CD14-positive monocyte (primary cell): Measurements from ENCODE around the gene MACROD2. TPM values are rescaled to one million over a fixed set of nuclear protein-coding genes. Genes with fewer than 3 reads are reported as not detected.

Source experiments
- DNase-seq, 3 donors: peaks; one replicate each; pipeline ENCODE4 v3.0.0-alpha.2; 2011 to 2022
- H2AFZ ChIP-seq: 2 replicates; pipeline ENCODE4 v1.6.0; 2012; ENCODE audit warnings: mild to moderate bottlenecking, low read depth, low read length, inconsistent platforms; ENCODE audit not compliant: insufficient read depth, poor library complexity, severe bottlenecking
- H3K27ac ChIP-seq, 2 donors: 1 replicate in 1 of 2; 2 replicates in 1 of 2; pipeline ENCODE4 v1.5.1; 2012 to 2013; ENCODE audit warnings: low read length in 2 of 2, control low read depth in 1 of 2, inconsistent platforms in 1 of 2, low read depth in 1 of 2, mild to moderate bottlenecking in 1 of 2
- H3K27me3 ChIP-seq, 2 donors: one replicate each; pipeline versions ENCODE4 v1.6.0 to v1.6.1; 2011 to 2013; ENCODE audit warnings: low read length in 2 of 2; ENCODE audit not compliant: control insufficient read depth in 2 of 2, insufficient read depth in 2 of 2
- H3K36me3 ChIP-seq, 2 donors: replicated peaks in 1 of 2; 1 replicate in 1 of 2; 2 replicates in 1 of 2; pipeline versions ENCODE4 v1.5.1 to v1.6.1; 2012 to 2013; ENCODE audit warnings: low read length in 2 of 2, control low read depth in 1 of 2, inconsistent platforms in 1 of 2, mild to moderate bottlenecking in 1 of 2; ENCODE audit not compliant: insufficient read depth in 2 of 2, control insufficient read depth in 1 of 2
- H3K4me1 ChIP-seq, 2 donors: 1 replicate in 1 of 2; 2 replicates in 1 of 2; pipeline versions ENCODE4 v1.5.1 to v1.6.1; 2012 to 2013; ENCODE audit warnings: low read length in 2 of 2, control low read depth in 1 of 2, inconsistent platforms in 1 of 2, mild to moderate bottlenecking in 1 of 2, moderate library complexity in 1 of 2; ENCODE audit not compliant: insufficient read depth in 2 of 2, control insufficient read depth in 1 of 2
- H3K4me2 ChIP-seq: replicated peaks from 2 replicates; pipeline ENCODE3; 2012; ENCODE audit warnings: low read length, moderate library complexity, mild to moderate bottlenecking; ENCODE audit not compliant: poor library complexity, severe bottlenecking; ENCODE audit errors: extremely low read depth
- H3K4me3 ChIP-seq, 3 experiments: fragments of 200-600 bp in 1 of 3; sonication (generic) in 1 of 3; replicated peaks in 1 of 3; 1 replicate in 2 of 3; 2 replicates in 1 of 3; pipeline ENCODE4 v1.5.1; 2011 to 2013; ENCODE audit warnings: low read length in 3 of 3, mild to moderate bottlenecking in 3 of 3, control low read depth in 2 of 3, low read depth in 2 of 3, inconsistent platforms in 1 of 3, moderate library complexity in 1 of 3
- H3K79me2 ChIP-seq: 2 replicates; pipeline ENCODE4 v1.6.0; 2012; ENCODE audit warnings: mild to moderate bottlenecking, control low read depth, inconsistent platforms, low read length, moderate library complexity; ENCODE audit not compliant: insufficient read depth
- H3K9ac ChIP-seq: 2 replicates; pipeline ENCODE4 v1.6.0; 2017; ENCODE audit warnings: low read length, mild to moderate bottlenecking; ENCODE audit not compliant: insufficient read depth, poor library complexity, severe bottlenecking
- H3K9me3 ChIP-seq, 2 donors: replicated peaks in 1 of 2; 1 replicate in 1 of 2; 2 replicates in 1 of 2; pipeline versions ENCODE4 v1.5.1 to v1.6.1; 2012 to 2013; ENCODE audit warnings: low read length in 2 of 2, control low read depth in 1 of 2; ENCODE audit not compliant: control insufficient read depth in 1 of 2, insufficient read depth in 1 of 2
- H4K20me1 ChIP-seq: 2 replicates; pipeline ENCODE4 v1.6.0; 2012; ENCODE audit warnings: mild to moderate bottlenecking, low read length, control low read depth, moderate library complexity; ENCODE audit not compliant: insufficient read depth
- H3K27ac Mint-ChIP-seq, 7 donors: one replicate each; pipeline ENCODE4 v1.8.0; 2020; ENCODE audit warnings: mild to moderate bottlenecking in 7 of 7, mixed read lengths in 7 of 7, moderate library complexity in 6 of 7, inconsistent platforms in 2 of 7
- H3K27me3 Mint-ChIP-seq, 3 donors: one replicate each; pipeline ENCODE4 v1.8.0; 2021 to 2022; ENCODE audit warnings: low read depth in 3 of 3, mild to moderate bottlenecking in 3 of 3, mixed read lengths in 3 of 3, moderate library complexity in 3 of 3, inconsistent platforms in 1 of 3
- H3K36me3 Mint-ChIP-seq, 2 donors: one replicate each; pipeline ENCODE4 v1.8.0; 2020; ENCODE audit warnings: mixed read lengths in 2 of 2, inconsistent platforms in 1 of 2, mild to moderate bottlenecking in 1 of 2
- H3K4me1 Mint-ChIP-seq: one replicate; pipeline ENCODE4 v1.8.0; 2020; ENCODE audit warnings: mild to moderate bottlenecking, mixed read lengths
- H3K4me3 Mint-ChIP-seq, 2 donors: one replicate each; pipeline ENCODE4 v1.8.0; 2020; ENCODE audit warnings: mild to moderate bottlenecking in 2 of 2, mixed read lengths in 2 of 2, moderate library complexity in 1 of 2
- H3K9me3 Mint-ChIP-seq, 7 donors: one replicate each; pipeline ENCODE4 v1.8.0; 2020 to 2022; ENCODE audit warnings: mixed read lengths in 7 of 7, mild to moderate bottlenecking in 6 of 7, moderate library complexity in 6 of 7, inconsistent platforms in 2 of 7
- WGBS: methylation state at CpG from one replicate; pipeline ENCODE4 v1.1.5; 2013; ENCODE audit warnings: missing lambda C conversion rate; ENCODE audit not compliant: insufficient coverage; 5-methylcytosine and 5-hydroxymethylcytosine counted together
- intact Hi-C, 2 donors: fragments of 100-400 bp; cut with micrococcal nuclease; formaldehyde crosslinking; loops; one replicate each; pipeline versions ENCODE4 v1.15.0 to v1.15.1; 2023
- polyA plus RNA-seq, 3 donors: library from polyadenylated mRNA; depleted of rRNA in 1 of 3; unstranded in 2 of 3; stranded (reverse) in 1 of 3; fragments of 300-500 nt in 2 of 3; fragments of >200 nt in 1 of 3; fragmentation: Illumina TruSeq in 2 of 3; gene quantifications; 1 replicate in 2 of 3; 2 replicates in 1 of 3; pipeline ENCODE4 v1.2.3, GENCODE V29; 2012 to 2021
- TF ChIP-seq, protein P1 (sequence below): fragments of 200-600 bp; IDR thresholded peaks from one replicate; pipeline ENCODE4 v1.8.0; 2022; ENCODE audit warnings: antibody characterized with exemption, mild to moderate bottlenecking

The MACROD2 gene
- polyA plus RNA-seq, 3 donors: 0.23 TPM; not detected in 2

DNA sequence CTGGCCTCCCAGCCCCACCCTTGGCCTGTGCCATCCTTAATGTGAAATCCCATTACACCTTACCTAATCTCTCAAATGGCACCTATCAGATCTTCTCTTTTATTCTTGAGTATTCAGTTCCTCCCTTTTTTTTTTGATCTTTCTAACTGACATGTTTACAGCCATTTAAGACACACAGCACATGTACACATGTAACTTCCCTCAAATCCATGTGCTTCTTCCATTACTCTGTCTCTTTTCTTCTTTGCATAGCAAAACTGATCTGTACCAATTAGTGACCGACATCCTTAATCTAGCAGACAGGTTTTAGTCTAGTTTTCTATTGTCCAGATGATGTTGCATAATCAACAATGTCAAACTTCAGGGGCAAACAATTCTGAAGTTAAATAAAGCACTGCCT lies 755.9 kb downstream of the MACROD2 start:
- Histone ChIP-seq H2AFZ (no peak overlapping the region), H3K4me3 (no peak overlapping the region), H3K9ac (no peak overlapping the region), H3K27ac (no peak overlapping the region), H3K4me2 (no peak overlapping the region), H3K4me1 (no peaks in the 10 kb centered on the region), H3K36me3 (no peaks in the 10 kb centered on the region), H3K9me3 (peaks cover 0 to 5% of the 10 kb centered on the region in 2 donors), H3K27me3 (no peaks in the 10 kb centered on the region), H3K79me2 (no peaks in the 10 kb centered on the region), H4K20me1 (no peaks in the 10 kb centered on the region)
- Mint-ChIP-seq H3K27ac (no peak overlapping the region), H3K27me3 (peaks cover 0 to 2% (median 0%) of the 10 kb centered on the region in 3 donors), H3K36me3 (no peaks in the 10 kb centered on the region), H3K9me3 (peaks cover 0 to 10% (median 5%) of the 10 kb centered on the region in 7 donors), H3K4me3 (no peak overlapping the region), H3K4me1 (no peaks in the 10 kb centered on the region)
- intact Hi-C loops: no loop called here
- 86% methylated on average over 1 of the region's 1 CpG for WGBS
- no peak for DNase-seq
- TF ChIP-seq, protein P1, sequence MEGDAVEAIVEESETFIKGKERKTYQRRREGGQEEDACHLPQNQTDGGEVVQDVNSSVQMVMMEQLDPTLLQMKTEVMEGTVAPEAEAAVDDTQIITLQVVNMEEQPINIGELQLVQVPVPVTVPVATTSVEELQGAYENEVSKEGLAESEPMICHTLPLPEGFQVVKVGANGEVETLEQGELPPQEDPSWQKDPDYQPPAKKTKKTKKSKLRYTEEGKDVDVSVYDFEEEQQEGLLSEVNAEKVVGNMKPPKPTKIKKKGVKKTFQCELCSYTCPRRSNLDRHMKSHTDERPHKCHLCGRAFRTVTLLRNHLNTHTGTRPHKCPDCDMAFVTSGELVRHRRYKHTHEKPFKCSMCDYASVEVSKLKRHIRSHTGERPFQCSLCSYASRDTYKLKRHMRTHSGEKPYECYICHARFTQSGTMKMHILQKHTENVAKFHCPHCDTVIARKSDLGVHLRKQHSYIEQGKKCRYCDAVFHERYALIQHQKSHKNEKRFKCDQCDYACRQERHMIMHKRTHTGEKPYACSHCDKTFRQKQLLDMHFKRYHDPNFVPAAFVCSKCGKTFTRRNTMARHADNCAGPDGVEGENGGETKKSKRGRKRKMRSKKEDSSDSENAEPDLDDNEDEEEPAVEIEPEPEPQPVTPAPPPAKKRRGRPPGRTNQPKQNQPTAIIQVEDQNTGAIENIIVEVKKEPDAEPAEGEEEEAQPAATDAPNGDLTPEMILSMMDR: no peak

DNA sequence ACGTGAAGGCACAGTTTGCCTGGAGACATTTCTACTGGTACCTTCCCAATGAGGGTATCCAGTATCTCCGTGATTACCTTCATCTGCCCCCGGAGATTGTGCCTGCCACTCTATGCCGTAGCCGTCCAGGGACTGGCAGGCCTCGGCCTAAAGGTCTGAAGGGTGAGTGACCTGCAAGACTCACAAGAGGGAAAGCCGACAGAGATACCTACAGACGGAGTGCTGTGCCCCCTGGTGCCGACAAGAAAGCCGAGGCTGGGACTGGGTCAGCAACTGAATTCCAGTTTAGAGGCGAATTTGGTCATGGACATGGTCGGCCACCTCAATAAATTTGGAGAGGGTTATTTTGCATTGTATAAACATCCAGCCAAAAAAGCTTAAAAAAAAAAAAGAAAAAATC lies 762.4 kb downstream of the MACROD2 start:
- Mint-ChIP-seq H3K4me1 (no peaks in the 10 kb centered on the region), H3K36me3 (no peaks in the 10 kb centered on the region), H3K27me3 (peaks cover 0 to 3% (median 0%) of the 10 kb centered on the region in 3 donors), H3K9me3 (peaks cover 2 to 9% (median 3%) of the 10 kb centered on the region in 7 donors), H3K4me3 (no peak overlapping the region), H3K27ac (no peak overlapping the region)
- no peak overlapping the region for H2AFZ ChIP-seq
- WGBS: 89% methylated on average over 8 of the region's 12 CpGs
- no peak overlapping the region for H3K4me2 ChIP-seq
- no peaks in the 10 kb centered on the region for H3K9me3 ChIP-seq
- no peak for DNase-seq
- no peaks in the 10 kb centered on the region for H3K36me3 ChIP-seq
- H3K4me3 ChIP-seq: no peak overlapping the region
- H3K27me3 ChIP-seq: no peaks in the 10 kb centered on the region
- no peak overlapping the region for H3K9ac ChIP-seq
- no peaks in the 10 kb centered on the region for H3K79me2 ChIP-seq
- H3K4me1 ChIP-seq: no peaks in the 10 kb centered on the region
- intact Hi-C loops: no loop called here
- H4K20me1 ChIP-seq: no peaks in the 10 kb centered on the region
- H3K27ac ChIP-seq: no peak overlapping the region
- TF ChIP-seq, protein P1: no peak
